Right lobe of liver (tissue), 4 donors: ENCODE measurements around the gene EMP1.

Source experiments
- CTCF ChIP-seq, 4 donors: fragments of 200-600 bp in 3 of 4; fragments of 450-650 bp in 1 of 4; IDR thresholded peaks; one replicate each; pipeline versions ENCODE4 v1.5.1 to v1.8.0; 2016 to 2022; ENCODE audit warnings: antibody characterized with exemption in 4 of 4, mild to moderate bottlenecking in 2 of 4
- POLR2A ChIP-seq: fragments of 450-650 bp; IDR thresholded peaks from one replicate; pipeline ENCODE4 v1.6.1; 2017; ENCODE audit warnings: antibody characterized with exemption, mild to moderate bottlenecking
- donor health status: DM: no; HTN: no; CAD: no.
- donor health status: DM: no; HTN: no; CAD: no.
- donor health status: DM: no; HTN: yes; CAD: no.

- no peak for TF ChIP-seq POLR2A
- TF ChIP-seq CTCF (IDR thresholded peaks at IDR 0.05): no peak
Observed at GRCh38 chr12:13215056-13215455, 18.5 kb downstream of the EMP1 start.
